Measurements from ENCODE around the gene COX7B2.

DNA sequence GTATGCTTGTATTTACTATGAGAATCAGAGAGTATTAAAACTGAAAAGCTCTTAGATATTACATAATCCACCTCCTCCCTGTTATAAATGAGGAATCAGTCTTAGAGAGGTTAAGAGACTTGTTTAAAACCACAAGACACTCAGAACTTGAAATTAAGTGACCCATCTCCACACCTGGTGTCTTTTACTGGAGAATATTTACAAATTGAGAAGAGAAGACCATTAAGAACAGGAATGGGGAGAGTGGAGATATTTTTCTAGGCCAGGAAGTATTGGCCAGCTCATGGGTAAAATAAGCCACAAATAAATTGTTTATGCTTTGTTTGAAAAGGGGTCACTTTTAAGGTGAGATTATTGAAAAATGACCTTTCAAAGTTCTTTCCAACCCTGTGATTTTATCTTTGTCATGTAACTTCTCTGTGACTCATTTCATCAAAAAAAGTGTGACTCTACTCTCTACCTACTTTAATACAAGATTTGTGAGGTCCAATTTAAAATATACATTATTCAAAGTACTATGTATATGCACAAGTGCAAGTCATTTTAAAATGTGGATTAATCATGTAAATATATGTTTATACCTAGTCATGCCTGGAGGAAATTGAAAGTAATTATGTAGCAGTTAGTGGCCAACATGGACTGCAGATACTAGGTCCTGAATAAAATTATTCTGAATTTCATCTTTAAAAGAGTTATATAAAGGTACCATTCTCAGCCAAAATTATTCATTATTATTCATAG lies 15.9 kb upstream of the COX7B2 start:
- TF ChIP-seq CTCF (conservative IDR thresholded peaks at IDR 0.05) (no peak), EZH2 (IDR thresholded peaks at IDR 0.05; ENCODE audit: low read depth) (no peak)
